IPS-NIHi7 (cell line): ENCODE data around the gene TFB2M.
A peak's percentile ranks its signal among the peaks of the same experiment; 100 is the strongest.

Experiments used
- DNase-seq: peaks from one replicate; pipeline ENCODE4 v3.0.0; 2012; ENCODE audit warnings: mixed read lengths; ENCODE audit errors: extremely low spot score

TFB2M gene

DNA sequence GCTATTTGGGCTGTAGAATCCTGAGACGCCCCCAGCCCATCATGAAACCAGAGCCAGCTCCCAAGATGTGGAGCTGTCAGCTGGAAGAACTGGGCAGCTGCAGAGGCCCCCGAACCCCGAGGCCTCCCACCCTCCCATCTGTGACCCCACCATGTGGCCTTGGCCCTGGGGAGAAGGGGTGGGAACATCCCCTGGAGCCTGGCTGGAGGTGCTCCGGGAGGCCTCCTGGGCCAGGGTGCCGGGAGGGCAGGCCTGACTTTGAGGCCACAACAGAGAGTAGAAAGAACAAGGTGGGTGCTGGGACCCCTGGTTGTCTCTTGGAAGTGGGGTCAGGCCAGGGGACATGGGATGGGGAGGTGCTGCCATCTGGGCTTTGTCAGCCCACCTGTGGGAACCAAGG, 53.0 kb downstream of the TFB2M start:
- no peak for DNase-seq

DNA sequence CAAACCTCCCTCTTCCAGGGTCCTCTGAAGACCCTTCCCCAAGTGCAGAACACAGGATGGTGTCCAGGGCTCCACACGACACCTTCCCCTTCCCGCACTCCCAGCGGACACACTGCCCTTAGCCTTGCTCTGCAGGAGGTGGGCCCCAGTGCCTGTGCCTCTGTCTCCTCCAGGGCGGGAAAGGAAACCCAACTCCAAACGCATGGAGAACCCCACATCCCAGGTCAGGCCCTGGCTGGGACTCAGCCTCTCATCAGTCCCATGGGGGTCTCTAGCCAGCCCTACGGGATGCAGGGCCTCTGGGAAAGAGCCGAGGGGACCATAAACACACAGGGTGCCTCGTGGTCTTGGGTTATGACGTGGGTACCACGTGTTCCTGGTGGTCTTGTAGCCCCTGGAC, 53.4 kb downstream of the TFB2M start:
- DNase-seq, result no peak

DNA sequence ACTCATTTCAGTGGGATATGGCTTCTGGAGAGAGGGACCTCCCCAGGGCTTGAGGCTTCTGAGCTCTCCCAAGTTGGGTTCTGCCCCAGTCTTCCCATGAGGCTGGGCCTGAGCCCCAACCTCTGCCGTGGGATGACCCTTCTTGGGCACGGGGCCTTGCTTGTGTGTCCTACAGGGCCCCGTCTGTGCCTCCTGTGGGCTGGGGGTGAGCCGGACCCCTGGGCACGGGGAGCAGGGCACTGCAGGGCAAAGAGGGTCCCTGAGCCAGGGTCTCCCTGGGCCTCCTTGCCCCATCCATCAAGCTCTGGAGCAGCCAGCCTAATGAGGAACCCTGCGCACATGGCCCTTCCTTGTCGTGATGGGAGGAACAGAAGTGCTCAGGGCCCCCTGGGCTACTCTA, 53.8 kb downstream of the TFB2M start:
- no peak for DNase-seq

DNA sequence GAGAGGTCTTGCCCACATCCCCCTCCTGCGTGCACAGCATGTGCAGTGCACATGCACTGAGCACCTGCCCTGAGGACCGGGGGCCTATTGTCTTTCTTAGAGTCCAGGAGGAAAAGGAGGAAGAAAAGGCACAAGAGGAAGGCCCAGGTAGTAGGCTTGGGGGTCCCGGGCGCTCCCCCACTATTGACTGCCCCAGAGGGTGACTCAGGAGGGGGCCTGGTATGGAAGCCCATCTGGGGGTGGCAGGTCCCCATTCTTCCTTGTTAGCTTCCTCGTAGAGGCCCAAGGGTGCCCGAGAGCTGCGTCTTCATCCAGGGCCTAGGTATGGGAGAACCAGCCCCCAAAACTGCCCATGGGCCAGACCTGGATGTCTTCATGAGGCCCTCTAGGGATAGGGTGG, 54.9 kb downstream of the TFB2M start:
- no peak for DNase-seq

DNA sequence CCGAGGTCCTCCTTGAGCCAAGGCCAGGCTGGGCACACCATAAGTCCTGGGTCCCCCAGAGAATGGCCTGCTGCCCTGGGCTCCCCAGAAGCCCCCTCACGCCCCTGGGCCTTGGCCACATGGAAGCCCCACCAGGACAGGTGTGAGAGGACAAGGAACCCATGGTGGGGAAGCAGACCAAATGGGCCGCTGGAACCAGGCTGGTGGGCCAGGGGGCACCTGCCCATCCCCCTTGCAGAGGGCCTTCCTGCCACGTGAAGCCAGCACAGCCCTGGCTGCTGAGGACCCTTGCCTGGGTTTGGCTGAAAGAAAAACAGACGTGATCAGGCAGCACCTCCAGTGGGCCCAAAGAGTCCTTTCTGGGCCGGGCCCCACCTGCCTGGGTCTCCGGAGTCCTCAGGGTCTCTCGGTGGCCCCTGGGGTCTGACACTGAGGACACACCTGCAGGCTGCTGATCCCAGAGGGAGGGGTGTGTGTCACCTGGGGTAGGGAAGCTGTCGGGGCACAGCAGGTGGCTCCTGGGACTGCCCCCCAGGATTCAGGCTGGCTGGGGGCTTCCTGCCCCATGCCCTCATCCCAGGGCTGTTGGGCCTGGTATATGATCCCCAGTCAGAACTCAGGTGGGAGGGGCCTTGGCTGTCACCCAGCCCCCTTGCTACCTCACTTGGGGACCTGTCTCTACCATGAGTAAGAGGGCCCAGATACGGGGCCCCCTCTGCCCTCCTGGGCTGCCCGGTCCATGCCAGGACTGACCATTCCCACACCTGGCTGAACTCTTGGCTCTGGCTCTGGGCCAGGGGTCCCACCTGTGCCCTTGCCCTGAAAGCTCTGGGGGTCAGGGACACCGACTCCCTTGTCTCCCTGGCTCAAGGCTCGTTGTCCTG, 55.7 kb downstream of the TFB2M start:
- DNase-seq, result no peak

DNA sequence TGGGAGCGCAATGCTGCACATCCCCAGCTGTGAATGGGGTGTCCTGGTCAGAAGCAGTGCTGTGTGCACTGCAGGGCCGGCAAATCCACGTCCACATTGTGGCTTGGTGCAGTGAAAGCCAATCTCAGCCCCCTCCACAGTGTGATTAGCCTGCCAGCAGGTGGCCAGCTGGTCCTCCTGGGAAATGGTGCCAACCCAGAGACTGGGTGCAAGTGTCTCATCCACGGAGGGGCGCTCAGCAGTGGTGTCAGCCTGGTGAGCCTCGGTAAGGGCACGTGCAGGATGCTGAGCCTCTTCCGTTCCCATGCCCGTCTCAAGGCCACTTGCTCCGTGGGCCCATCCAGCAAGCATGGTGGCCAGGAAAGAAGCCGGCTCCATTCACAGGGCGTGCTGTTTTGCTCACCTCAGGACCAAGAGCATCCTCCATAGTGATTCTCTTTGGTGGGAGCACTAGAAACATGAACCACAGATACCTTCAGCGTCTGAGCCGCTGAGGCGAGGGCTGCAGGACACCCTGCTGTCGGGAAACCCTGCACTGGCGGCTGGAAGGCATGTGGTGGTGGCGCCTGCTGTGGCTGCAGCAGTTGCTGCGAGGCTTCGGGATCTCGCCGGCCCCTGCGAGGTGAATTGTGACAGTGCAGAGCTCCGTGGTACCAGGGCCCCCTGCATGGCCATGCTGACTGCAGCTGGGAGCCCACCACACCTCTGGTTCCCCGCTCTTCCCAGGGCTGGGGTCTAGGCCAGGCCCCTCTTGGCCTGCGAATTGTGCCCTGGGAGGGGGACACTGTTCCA, 57.0 kb downstream of the TFB2M start:
- DNase-seq, result no peak

DNA sequence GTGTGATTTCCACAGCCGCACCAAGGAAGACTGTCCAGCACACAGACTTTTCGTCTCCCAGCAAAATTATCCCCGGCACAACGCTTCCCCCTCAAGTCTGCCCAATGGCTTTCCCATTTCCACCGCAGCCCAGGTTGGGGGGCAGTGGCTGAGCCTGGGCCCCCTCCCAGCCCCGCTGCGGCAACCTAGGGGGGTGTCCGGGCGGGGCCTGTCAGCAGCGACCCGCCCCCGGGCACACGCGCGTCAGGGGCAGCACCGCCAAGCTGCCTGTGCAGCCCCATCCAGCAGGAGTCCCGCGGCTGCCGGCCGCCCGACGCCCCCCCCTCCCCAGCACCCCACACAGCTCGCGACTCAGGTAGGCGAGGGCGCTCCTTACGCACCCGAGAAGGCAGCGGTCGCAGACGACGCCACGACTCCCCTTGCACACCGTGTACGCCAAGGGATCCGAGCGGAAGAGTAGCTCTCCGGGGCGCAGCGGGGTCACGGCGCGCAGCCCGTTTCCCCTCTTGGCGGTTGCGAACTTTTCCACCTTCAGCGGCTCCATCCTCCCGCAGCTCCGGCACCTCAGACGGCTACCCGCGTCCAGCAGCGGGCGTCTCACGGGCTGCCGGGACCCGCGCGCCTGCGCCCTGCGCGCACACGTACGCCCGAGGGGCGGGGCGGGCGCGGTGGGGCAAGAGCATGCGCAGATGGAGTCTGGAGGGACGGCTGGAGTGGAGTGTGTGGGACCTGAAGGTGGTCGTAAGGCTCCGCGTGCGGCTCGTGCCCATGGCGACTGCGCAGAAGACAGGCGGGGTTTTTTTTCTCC, 59.2 kb downstream of the TFB2M start, which contains the start of gene SMYD3:
TSS of gene SMYD3 (minus strand) at position 606 of the 808 bp plus-strand sequence.
- peak; percentile 95 for DNase-seq

DNA sequence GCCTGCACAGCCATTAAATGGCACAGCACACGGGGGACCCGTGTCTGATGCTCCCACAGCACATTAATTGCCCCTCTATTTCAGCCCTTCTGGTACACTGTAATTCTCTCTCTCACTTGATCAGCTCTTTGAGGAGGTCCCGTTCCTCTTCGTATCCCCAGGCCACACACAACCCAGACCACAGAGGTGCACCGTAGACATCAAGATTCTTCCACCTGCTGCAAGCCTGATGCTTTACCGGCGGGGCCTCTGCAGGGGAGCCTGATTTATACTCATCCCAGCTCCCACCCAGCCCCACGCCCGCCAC, 59.7 kb downstream of the TFB2M start:
- no peak for DNase-seq

DNA sequence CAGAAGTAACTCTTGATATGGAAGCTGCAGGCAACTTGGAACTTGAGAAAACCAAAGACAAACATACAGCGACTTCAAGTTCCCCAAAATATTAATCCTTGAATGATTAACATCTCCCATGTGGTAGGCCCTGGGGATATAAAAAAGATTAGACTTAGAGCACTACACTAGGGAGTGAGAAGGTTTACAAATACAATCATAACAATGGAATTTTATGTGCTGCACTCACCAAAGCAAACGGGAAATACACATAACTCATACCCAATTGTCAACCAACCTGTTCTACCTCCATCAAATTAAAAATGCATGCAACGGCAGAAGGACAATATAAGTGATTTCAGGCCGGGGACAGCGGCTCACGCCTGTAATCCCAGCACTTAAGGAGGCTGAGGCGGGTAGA, 62.7 kb downstream of the TFB2M start:
- DNase-seq, result no peak

DNA sequence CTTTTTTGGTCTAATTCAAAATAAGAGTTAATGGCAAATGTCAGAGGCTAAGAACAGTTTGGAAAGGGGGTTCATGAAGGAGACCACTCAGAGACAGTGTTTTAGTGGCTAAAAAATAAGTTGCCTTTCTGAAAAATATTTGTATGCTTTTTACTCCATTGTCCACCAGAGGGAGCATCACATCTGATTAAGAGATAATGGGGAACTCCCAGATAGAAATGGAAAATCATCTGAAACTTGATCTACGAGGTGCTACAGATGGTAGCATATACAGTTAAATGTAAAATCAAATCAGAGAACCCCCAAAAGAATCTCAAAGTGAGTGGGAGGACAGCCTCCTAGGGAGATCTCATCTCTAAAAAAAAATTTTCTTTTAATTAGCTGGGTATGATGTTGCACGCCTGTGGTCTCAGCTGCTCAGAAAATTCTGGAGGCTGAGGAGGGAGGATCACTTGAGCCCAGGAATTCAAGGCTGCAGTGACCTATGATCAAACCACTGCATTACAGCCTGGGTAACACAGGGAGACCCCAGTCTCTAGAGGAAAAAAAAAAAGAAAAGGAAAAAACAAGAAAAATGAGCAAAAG, 68.6 kb downstream of the TFB2M start:
- DNase-seq, result peak; percentile 43

DNA sequence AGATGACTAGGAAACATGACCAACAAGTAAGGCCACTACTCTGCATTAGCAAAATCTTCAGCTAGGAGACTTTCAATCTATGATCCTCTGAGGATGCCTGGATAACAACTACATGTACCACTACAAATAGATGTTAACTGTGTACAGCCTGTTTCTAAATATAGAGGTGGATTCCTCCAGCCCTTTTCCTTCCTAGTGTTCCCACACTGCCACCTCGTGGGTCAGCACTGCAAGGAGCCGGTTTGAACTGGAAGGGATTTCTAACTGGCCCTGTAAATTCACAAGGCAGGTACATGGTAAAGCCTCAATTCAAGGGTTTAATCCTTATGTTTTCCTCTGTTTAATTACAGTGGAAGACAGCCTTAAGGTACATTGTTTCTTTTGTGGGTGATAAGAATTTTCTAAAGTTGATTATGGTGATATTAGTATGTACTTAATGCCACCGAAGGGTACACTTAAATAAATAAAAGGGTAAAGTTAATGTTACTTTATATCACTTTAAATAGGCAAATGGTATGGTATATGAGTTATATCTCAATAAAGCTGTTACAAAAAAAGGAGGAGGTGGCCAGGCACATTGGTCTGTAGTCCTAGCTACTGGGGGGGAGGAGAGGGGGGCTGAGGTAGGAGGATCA, 73.3 kb downstream of the TFB2M start:
- peak; percentile 73 for DNase-seq

DNA sequence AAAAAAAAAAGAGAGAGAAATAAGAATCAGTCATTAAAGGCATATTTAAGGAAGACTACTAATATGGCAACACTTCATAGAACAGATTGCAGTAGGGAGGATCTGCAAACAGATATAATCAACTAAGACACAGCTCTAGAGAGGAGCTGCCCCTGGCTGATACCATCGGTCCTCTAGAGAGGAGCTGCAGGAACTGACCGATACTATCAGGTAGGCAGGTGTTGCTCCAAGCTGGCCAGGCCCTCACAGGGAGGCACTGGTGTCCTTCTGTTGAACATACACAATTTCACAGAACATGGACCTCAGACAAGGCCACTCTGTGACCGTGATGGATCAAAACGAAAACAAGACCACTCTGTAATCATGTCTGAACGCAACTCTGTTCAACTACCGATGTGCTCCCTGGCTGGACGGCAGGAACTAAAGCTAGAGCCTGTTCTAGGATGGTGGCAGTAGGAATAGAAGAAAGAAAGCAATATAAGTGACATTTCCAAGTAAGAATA, 74.5 kb downstream of the TFB2M start:
- no peak for DNase-seq
